ENCODE results near the gene COL2A1. TPM values are rescaled to one million over a fixed set of nuclear protein-coding genes. Genes with fewer than 3 reads are reported as not detected.

The COL2A1 gene
- total RNA-seq, 4 donors from 2014 or later = 0.12 to 0.56 TPM; not detected in 2

GRCh38 chr12:48001505-48002413, 2.5 kb downstream of the COL2A1 start:
- ATAC-seq (ENCODE audit: low FRiP score) = peak; percentile 87
- no peak for DNase-seq (ENCODE audit: low spot score)
- TF ChIP-seq CTCF (IDR thresholded peaks at IDR 0.05) = no peak

- DNase-seq (ENCODE audit: low spot score) (no peak), ATAC-seq (ENCODE audit: low FRiP score) (peak; percentile 81)
- TF ChIP-seq CTCF (IDR thresholded peaks at IDR 0.05) = no peak
Observed at GRCh38 chr12:48000878-48001504, 3.3 kb downstream of the COL2A1 start.

- ATAC-seq (ENCODE audit: low FRiP score) (no peak), DNase-seq (ENCODE audit: low spot score) (no peak)
- no peak for TF ChIP-seq CTCF (IDR thresholded peaks at IDR 0.05)
Observed at GRCh38 chr12:47999816-48000215, 4.5 kb downstream of the COL2A1 start.

- DNase-seq (ENCODE audit: low spot score) (no peak), ATAC-seq (ENCODE audit: low FRiP score) (no peak)
- no peak for TF ChIP-seq CTCF (IDR thresholded peaks at IDR 0.05)
Observed at GRCh38 chr12:47997321-47997720, 7.0 kb downstream of the COL2A1 start.

GRCh38 chr12:47995981-47996401, 8.3 kb downstream of the COL2A1 start:
- no peak for TF ChIP-seq CTCF (IDR thresholded peaks at IDR 0.05)
- ATAC-seq (ENCODE audit: low FRiP score) = no peak
- no peak for DNase-seq (ENCODE audit: low spot score)

GRCh38 chr12:47993491-47993890, 10.8 kb downstream of the COL2A1 start:
- no peak for ATAC-seq (ENCODE audit: low FRiP score)
- no peak for DNase-seq (ENCODE audit: low spot score)
- TF ChIP-seq CTCF (IDR thresholded peaks at IDR 0.05) = no peak

All from omental fat pad (tissue), 4 donors.